Vagina (tissue), 2 donors: ENCODE results near the gene ADGRL3. TPM values are rescaled to one million over a fixed set of nuclear protein-coding genes. Genes with fewer than 3 reads are reported as not detected.

ENCODE experiments used
- DNase-seq, 2 donors: peaks; one replicate each; pipeline ENCODE4 v3.0.0-alpha.2; 2017; ENCODE audit errors: extremely low spot score in 2 of 2
- H3K27ac ChIP-seq: fragments of 200-600 bp; sonication (generic); one replicate; pipeline ENCODE4 v1.5.1; 2019
- H3K27me3 ChIP-seq: fragments of 200-600 bp; sonication (generic); one replicate; pipeline ENCODE4 v1.5.1; 2019
- H3K36me3 ChIP-seq, 2 donors: fragments of 200-600 bp; sonication (generic); one replicate each; pipeline ENCODE4 v1.5.1; 2017 to 2019
- H3K4me1 ChIP-seq: fragments of 200-600 bp; sonication (generic); one replicate; pipeline ENCODE4 v1.5.1; 2019
- H3K4me3 ChIP-seq, 2 donors: fragments of 200-600 bp; sonication (generic); 1 replicate in 1 of 2; 2 replicates in 1 of 2; pipeline ENCODE4 v1.5.1; 2016 to 2019
- H3K9me3 ChIP-seq: fragments of 200-600 bp; sonication (generic); one replicate; pipeline ENCODE4 v1.5.1; 2019
- CTCF ChIP-seq, 3 experiments: fragments of 450-650 bp in 2 of 3; fragments of 200-600 bp in 1 of 3; sonication (generic) in 1 of 3; IDR thresholded peaks; one replicate each; pipeline ENCODE4 v1.5.1; 2017 to 2019; ENCODE audit warnings: antibody characterized with exemption in 3 of 3, mild to moderate bottlenecking in 2 of 3, moderate library complexity in 2 of 3
- POLR2A ChIP-seq, 2 donors: fragments of 450-650 bp; IDR thresholded peaks; one replicate each; pipeline ENCODE4 v1.6.1; 2017; ENCODE audit warnings: antibody characterized with exemption in 2 of 2, mild to moderate bottlenecking in 2 of 2, moderate library complexity in 2 of 2
- POLR2AphosphoS5 ChIP-seq, 2 donors: sonication (generic); formaldehyde crosslinking; IDR thresholded peaks; one replicate each; pipeline ENCODE4 v1.9.0; 2017; ENCODE audit warnings: antibody characterized with exemption in 2 of 2, mild to moderate bottlenecking in 2 of 2, low read depth in 1 of 2; ENCODE audit not compliant: insufficient read depth in 1 of 2
- intact Hi-C: fragments of 100-400 bp; cut with DNase I; formaldehyde crosslinking; loops from one replicate; pipeline ENCODE4 v1.15.1; 2023
- total RNA-seq: library from RNA; depleted of rRNA; stranded (reverse); fragments of >200 nt; gene quantifications from one replicate; pipeline ENCODE4 v1.2.3, GENCODE V29; 2016

ADGRL3 gene
- total RNA-seq, 1 donor from 2014 or later, result 16.9 TPM

GRCh38 chr4:61604054-61604453, 403.9 kb downstream of the ADGRL3 start:
- no peak overlapping the region for H3K27ac ChIP-seq
- intact Hi-C loops, result no loop called here
- H3K9me3 ChIP-seq, result no peaks in the 10 kb centered on the region
- H3K36me3 ChIP-seq, result no peaks in the 10 kb centered on the region
- DNase-seq, result no peak
- no peaks in the 10 kb centered on the region for H3K27me3 ChIP-seq
- no peak for TF ChIP-seq POLR2A (IDR thresholded peaks at IDR 0.05)
- no peak for TF ChIP-seq POLR2AphosphoS5 (IDR thresholded peaks at IDR 0.05; ENCODE audit: insufficient read depth in 1 of 2, low read depth in 1 of 2)
- TF ChIP-seq CTCF (IDR thresholded peaks at IDR 0.05), result no peak
- H3K4me3 ChIP-seq, result no peak overlapping the region
- no peaks in the 10 kb centered on the region for H3K4me1 ChIP-seq

GRCh38 chr4:61605984-61606383, 405.9 kb downstream of the ADGRL3 start:
- no peaks in the 10 kb centered on the region for H3K27me3 ChIP-seq
- H3K4me3 ChIP-seq, result no peak overlapping the region
- no peak overlapping the region for H3K27ac ChIP-seq
- no peak for TF ChIP-seq CTCF (IDR thresholded peaks at IDR 0.05)
- TF ChIP-seq POLR2A (IDR thresholded peaks at IDR 0.05), result no peak
- no peak for TF ChIP-seq POLR2AphosphoS5 (IDR thresholded peaks at IDR 0.05; ENCODE audit: insufficient read depth in 1 of 2, low read depth in 1 of 2)
- no peak for DNase-seq
- no peaks in the 10 kb centered on the region for H3K36me3 ChIP-seq
- no peaks in the 10 kb centered on the region for H3K9me3 ChIP-seq
- H3K4me1 ChIP-seq, result no peaks in the 10 kb centered on the region
- intact Hi-C loops, result no loop called here

- no peak for DNase-seq
- Histone ChIP-seq H3K27ac (no peak overlapping the region), H3K27me3 (no peaks in the 10 kb centered on the region), H3K4me1 (no peaks in the 10 kb centered on the region), H3K4me3 (no peak overlapping the region), H3K9me3 (no peaks in the 10 kb centered on the region), H3K36me3 (no peaks in the 10 kb centered on the region)
- intact Hi-C loops, result no loop called here
- no peak for TF ChIP-seq POLR2AphosphoS5 (IDR thresholded peaks at IDR 0.05; ENCODE audit: insufficient read depth in 1 of 2, low read depth in 1 of 2)
Measured at GRCh38 chr4:61614231-61614630, 414.1 kb downstream of the ADGRL3 start.

- H3K27me3 ChIP-seq, result no peaks in the 10 kb centered on the region
- H3K36me3 ChIP-seq, result no peaks in the 10 kb centered on the region
- no peaks in the 10 kb centered on the region for H3K4me1 ChIP-seq
- intact Hi-C loops, result no loop called here
- no peak overlapping the region for H3K4me3 ChIP-seq
- no peaks in the 10 kb centered on the region for H3K9me3 ChIP-seq
- DNase-seq, result no peak
- no peak overlapping the region for H3K27ac ChIP-seq
- TF ChIP-seq CTCF (IDR thresholded peaks at IDR 0.05) (no peak), POLR2A (IDR thresholded peaks at IDR 0.05) (no peak), POLR2AphosphoS5 (IDR thresholded peaks at IDR 0.05; ENCODE audit: insufficient read depth in 1 of 2, low read depth in 1 of 2) (no peak)
Measured at GRCh38 chr4:61619528-61619927, 419.4 kb downstream of the ADGRL3 start.

- TF ChIP-seq CTCF (IDR thresholded peaks at IDR 0.05) (no peak), POLR2AphosphoS5 (IDR thresholded peaks at IDR 0.05; ENCODE audit: insufficient read depth in 1 of 2, low read depth in 1 of 2) (no peak), POLR2A (IDR thresholded peaks at IDR 0.05) (no peak)
- intact Hi-C loops, result no loop called here
- Histone ChIP-seq H3K27me3 (no peaks in the 10 kb centered on the region), H3K36me3 (no peaks in the 10 kb centered on the region), H3K4me3 (no peak overlapping the region), H3K4me1 (no peaks in the 10 kb centered on the region), H3K27ac (no peak overlapping the region), H3K9me3 (no peaks in the 10 kb centered on the region)
- DNase-seq, result no peak
Measured at GRCh38 chr4:61628282-61628681, 428.2 kb downstream of the ADGRL3 start.

GRCh38 chr4:61628727-61629126, 428.6 kb downstream of the ADGRL3 start:
- Histone ChIP-seq H3K9me3 (no peaks in the 10 kb centered on the region), H3K36me3 (no peaks in the 10 kb centered on the region), H3K27ac (no peak overlapping the region), H3K4me1 (no peaks in the 10 kb centered on the region), H3K27me3 (no peaks in the 10 kb centered on the region), H3K4me3 (no peak overlapping the region)
- TF ChIP-seq CTCF (IDR thresholded peaks at IDR 0.05), result no peak
- no peak for TF ChIP-seq POLR2A (IDR thresholded peaks at IDR 0.05)
- TF ChIP-seq POLR2AphosphoS5 (IDR thresholded peaks at IDR 0.05; ENCODE audit: insufficient read depth in 1 of 2, low read depth in 1 of 2), result no peak
- intact Hi-C loops, result no loop called here
- DNase-seq, result no peak
